Tibial nerve (tissue), 4 donors: Measurements from ENCODE around the gene LYPLAL1. TPM values are rescaled to one million over a fixed set of nuclear protein-coding genes. Genes with fewer than 3 reads are reported as not detected.

ENCODE experiments used
- DNase-seq, 2 donors: peaks; one replicate each; pipeline ENCODE4 v3.0.0-alpha.2; 2019; ENCODE audit warnings: low spot score in 2 of 2
- H3K27ac ChIP-seq, 4 donors: fragments of 200-600 bp; sonication (generic) in 3 of 4; one replicate each; pipeline ENCODE4 v1.5.1; 2017 to 2019; ENCODE audit warnings: mild to moderate bottlenecking in 1 of 4
- H3K27me3 ChIP-seq, 2 donors: fragments of 200-600 bp; sonication (generic) in 1 of 2; one replicate each; pipeline versions ENCODE4 v1.5.1 to v1.6.0; 2017 to 2019
- H3K36me3 ChIP-seq, 3 donors: fragments of 200-600 bp; sonication (generic); one replicate each; pipeline ENCODE4 v1.5.1; 2018 to 2019
- H3K4me1 ChIP-seq, 4 donors: fragments of 200-600 bp; sonication (generic) in 3 of 4; one replicate each; pipeline ENCODE4 v1.5.1; 2017 to 2019
- H3K4me3 ChIP-seq, 4 donors: fragments of 200-600 bp; sonication (generic) in 3 of 4; one replicate each; pipeline ENCODE4 v1.5.1; 2017 to 2019; ENCODE audit warnings: mild to moderate bottlenecking in 1 of 4, moderate library complexity in 1 of 4
- H3K9me3 ChIP-seq, 4 donors: fragments of 200-600 bp; sonication (generic) in 3 of 4; one replicate each; pipeline ENCODE4 v1.5.1; 2017 to 2019
- CTCF ChIP-seq, 5 experiments: fragments of 200-600 bp in 3 of 5; fragments of 450-650 bp in 2 of 5; sonication (generic) in 3 of 5; IDR thresholded peaks; one replicate each; pipeline ENCODE4 v1.5.1; 2016 to 2019; ENCODE audit warnings: antibody characterized with exemption in 5 of 5, mild to moderate bottlenecking in 3 of 5, moderate library complexity in 2 of 5
- EP300 ChIP-seq, 2 donors: sonication (generic); formaldehyde crosslinking; IDR thresholded peaks; one replicate each; pipeline ENCODE4 v1.6.1; 2017; ENCODE audit warnings: antibody characterized with exemption in 2 of 2, mild to moderate bottlenecking in 1 of 2
- POLR2A ChIP-seq, 2 donors: fragments of 450-650 bp; IDR thresholded peaks; one replicate each; pipeline ENCODE4 v1.6.1; 2017; ENCODE audit warnings: antibody characterized with exemption in 2 of 2, mild to moderate bottlenecking in 2 of 2, moderate library complexity in 2 of 2
- WGBS, 2 donors: methylation state at CpG; one replicate each; pipeline ENCODE4 v1.1.5; 2018; 5-methylcytosine and 5-hydroxymethylcytosine counted together
- total RNA-seq, 4 donors: library from RNA; depleted of rRNA; stranded (reverse); fragments of >200 nt; gene quantifications; one replicate each; pipeline ENCODE4 v1.1.0, GENCODE V29; 2016

Gene LYPLAL1
- total RNA-seq, 4 donors from 2014 or later: 19.2 to 52.2 (median 22.1) TPM

DNA sequence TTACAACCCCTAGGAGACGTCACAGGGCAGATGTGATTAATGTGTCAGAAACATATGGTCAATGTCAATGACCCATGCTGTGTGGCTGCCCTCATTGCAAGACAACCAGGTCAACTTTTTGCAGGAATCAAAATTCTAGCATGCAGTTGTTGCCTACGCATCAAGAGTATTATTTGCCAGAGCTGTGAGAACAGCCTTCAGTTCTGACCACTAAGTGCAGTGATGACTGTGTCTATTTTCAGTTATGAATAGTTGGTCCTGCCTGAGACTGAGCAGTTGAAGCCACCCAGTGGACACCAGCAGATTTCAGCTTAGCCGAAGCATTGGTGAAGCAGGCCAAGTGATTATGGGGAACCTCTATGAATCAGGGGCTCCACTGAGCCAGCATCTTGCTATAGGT, 47.3 kb downstream of the LYPLAL1 start:
- 89 to 91% methylated on average over 3 of the region's 3 CpGs for WGBS, 2 donors
- Histone ChIP-seq H3K4me1 (peaks cover 0 to 15% (median 0%) of the 10 kb centered on the region in 4 donors), H3K27ac (no peak overlapping the region), H3K9me3 (no peaks in the 10 kb centered on the region), H3K4me3 (no peak overlapping the region), H3K27me3 (no peaks in the 10 kb centered on the region), H3K36me3 (peaks cover 0 to 36% (median 0%) of the 10 kb centered on the region in 3 donors)
- no peak for TF ChIP-seq POLR2A (IDR thresholded peaks at IDR 0.05)
- no peak for TF ChIP-seq CTCF (IDR thresholded peaks at IDR 0.05)
- no peak for TF ChIP-seq EP300 (IDR thresholded peaks at IDR 0.05)
- DNase-seq: no peak

GRCh38 chr1:219223496-219223895, 49.8 kb downstream of the LYPLAL1 start:
- no peak overlapping the region for H3K4me3 ChIP-seq
- TF ChIP-seq EP300 (IDR thresholded peaks at IDR 0.05) (no peak), CTCF (IDR thresholded peaks at IDR 0.05) (no peak), POLR2A (IDR thresholded peaks at IDR 0.05) (no peak)
- H3K27me3 ChIP-seq: no peaks in the 10 kb centered on the region
- H3K9me3 ChIP-seq: no peaks in the 10 kb centered on the region
- peaks cover 0 to 19% (median 0%) of the 10 kb centered on the region in 4 donors for H3K4me1 ChIP-seq
- peak overlapping the region in 3 of 4 donors; percentile 23 to 69 (median 61) for H3K27ac ChIP-seq
- H3K36me3 ChIP-seq: peaks cover 0 to 25% (median 0%) of the 10 kb centered on the region in 3 donors
- DNase-seq: no peak

DNA sequence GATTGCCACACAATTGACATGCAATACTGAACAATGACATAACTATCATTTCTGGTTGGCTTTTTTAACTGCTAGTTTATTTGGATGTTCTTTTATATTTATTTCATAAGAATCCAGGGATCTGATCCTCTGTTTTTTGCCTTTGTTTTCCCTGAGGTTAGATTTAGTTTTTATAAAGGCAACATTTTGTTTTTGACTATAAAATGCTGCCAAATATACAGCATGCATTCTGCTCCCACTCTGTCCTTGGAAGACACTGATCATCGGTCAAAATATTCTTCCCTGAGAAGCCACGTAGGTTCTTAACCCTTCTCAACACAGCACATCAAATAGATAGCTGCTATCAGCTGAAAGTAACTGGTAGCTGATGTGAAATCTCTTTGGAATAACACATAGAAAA, 52.5 kb downstream of the LYPLAL1 start:
- peaks cover 0 to 11% (median 0%) of the 10 kb centered on the region in 3 donors for H3K36me3 ChIP-seq
- H3K27ac ChIP-seq: no peak overlapping the region
- H3K4me1 ChIP-seq: peaks cover 0 to 19% (median 0%) of the 10 kb centered on the region in 4 donors
- no peak overlapping the region for H3K4me3 ChIP-seq
- H3K9me3 ChIP-seq: no peaks in the 10 kb centered on the region
- no peak for TF ChIP-seq POLR2A (IDR thresholded peaks at IDR 0.05)
- TF ChIP-seq CTCF (IDR thresholded peaks at IDR 0.05): no peak
- no peak for TF ChIP-seq EP300 (IDR thresholded peaks at IDR 0.05)
- DNase-seq: no peak
- H3K27me3 ChIP-seq: no peaks in the 10 kb centered on the region
- 49 to 58% methylated on average over 2 of the region's 2 CpGs for WGBS, 2 donors

DNA sequence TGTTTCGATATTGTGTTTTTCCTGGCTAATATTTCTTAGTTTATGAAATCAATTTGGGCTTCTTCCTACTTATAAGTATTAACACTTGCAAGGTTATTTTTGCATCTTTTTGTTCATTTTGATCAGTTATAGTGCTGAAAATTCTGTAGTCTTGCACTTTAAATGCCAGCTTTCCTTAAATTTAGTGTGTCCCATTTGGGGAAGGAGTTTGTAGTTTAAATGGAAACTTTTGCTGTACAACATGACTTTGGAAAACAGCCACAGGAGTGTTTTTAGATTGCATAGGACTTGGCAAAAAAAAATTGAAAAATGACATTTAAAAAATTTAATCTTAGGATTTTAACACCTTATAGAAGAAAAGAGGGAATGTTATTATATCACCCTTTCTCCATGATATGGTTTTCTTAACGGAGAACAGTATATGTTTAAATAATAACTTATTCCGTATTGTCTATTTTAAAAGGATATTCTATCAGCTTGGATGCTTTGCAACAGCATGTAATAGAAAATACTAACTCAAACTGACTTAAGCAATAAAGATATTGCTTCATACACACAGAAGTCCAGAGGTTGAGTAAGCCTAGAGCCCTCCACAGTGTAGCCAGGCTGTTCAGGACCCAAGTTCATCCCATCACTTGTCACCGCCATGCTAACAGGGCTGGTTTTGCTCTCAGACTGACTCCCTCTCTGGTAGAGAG, 53.8 kb downstream of the LYPLAL1 start:
- Histone ChIP-seq H3K27ac (no peak overlapping the region), H3K9me3 (no peaks in the 10 kb centered on the region), H3K4me3 (no peak overlapping the region), H3K36me3 (peaks cover 0 to 11% (median 0%) of the 10 kb centered on the region in 3 donors), H3K27me3 (no peaks in the 10 kb centered on the region), H3K4me1 (peaks cover 0 to 19% (median 0%) of the 10 kb centered on the region in 4 donors)
- DNase-seq: no peak
- 64 to 74% methylated on average over 4 of the region's 4 CpGs for WGBS, 2 donors
- TF ChIP-seq POLR2A (IDR thresholded peaks at IDR 0.05) (no peak), EP300 (IDR thresholded peaks at IDR 0.05) (no peak), CTCF (IDR thresholded peaks at IDR 0.05) (no peak)

DNA sequence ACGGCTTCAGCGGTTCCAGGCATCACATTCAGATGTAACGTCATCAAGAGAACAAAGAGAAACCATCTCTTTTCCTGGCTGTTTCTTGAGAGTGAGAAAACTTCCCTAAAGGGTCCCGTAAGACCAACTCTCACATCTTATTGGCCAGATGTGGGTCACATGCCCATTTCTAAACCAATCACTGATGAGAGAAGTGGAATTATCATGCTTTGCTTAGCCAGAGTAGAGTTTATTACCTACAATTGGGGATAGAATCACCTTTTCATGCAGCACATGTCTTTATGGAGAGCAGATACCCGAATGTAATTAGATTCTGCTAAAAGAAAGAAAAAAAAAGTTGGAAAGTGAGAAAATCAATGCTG, 54.4 kb downstream of the LYPLAL1 start:
- TF ChIP-seq EP300 (IDR thresholded peaks at IDR 0.05) (no peak), CTCF (IDR thresholded peaks at IDR 0.05) (no peak), POLR2A (IDR thresholded peaks at IDR 0.05) (no peak)
- no peak for DNase-seq
- Histone ChIP-seq H3K27ac (no peak overlapping the region), H3K4me3 (no peak overlapping the region), H3K4me1 (peaks cover 0 to 17% (median 0%) of the 10 kb centered on the region in 4 donors), H3K27me3 (no peaks in the 10 kb centered on the region), H3K36me3 (peaks cover 0 to 11% (median 0%) of the 10 kb centered on the region in 3 donors), H3K9me3 (no peaks in the 10 kb centered on the region)
- WGBS, 2 donors: 94 to 97% methylated on average over 5 of the region's 5 CpGs
